ENCODE data around the gene ZNF577. TPM values are rescaled to one million over a fixed set of nuclear protein-coding genes. Genes with fewer than 3 reads are reported as not detected.

ZNF577 gene
- total RNA-seq, 1 experiment from 2014 or later: 4.9 TPM

GRCh38 chr19:51861870-51862622, 25.7 kb downstream of the ZNF577 start:
- no peak for DNase-seq (ENCODE audit: low read depth)

GRCh38 chr19:51837145-51837544, 50.6 kb downstream of the ZNF577 start:
- DNase-seq (ENCODE audit: low read depth): no peak

- no peak for DNase-seq (ENCODE audit: low read depth)
Measured at GRCh38 chr19:51830274-51830673, 57.5 kb downstream of the ZNF577 start.

GRCh38 chr19:51824281-51825005, 63.3 kb downstream of the ZNF577 start:
- no peak for DNase-seq (ENCODE audit: low read depth)

GRCh38 chr19:51822946-51823345, 64.8 kb downstream of the ZNF577 start:
- no peak for DNase-seq (ENCODE audit: low read depth)

- no peak for DNase-seq (ENCODE audit: low read depth)
Measured at GRCh38 chr19:51822325-51822724, 65.4 kb downstream of the ZNF577 start.

- DNase-seq (ENCODE audit: low read depth): no peak
Measured at GRCh38 chr19:51821921-51822320, 65.8 kb downstream of the ZNF577 start.

- DNase-seq (ENCODE audit: low read depth): no peak
Measured at GRCh38 chr19:51821456-51821855, 66.3 kb downstream of the ZNF577 start.

Other genes starting within 250 kb of the ZNF577 start
- gene SIGLEC14, start 241.1 kb downstream of the ZNF577 start, total RNA-seq (2014; rRNA removed; shearing (Covaris generic)): 0.18 and 0.34 TPM in 2 replicates
- gene SPACA6, start 194.6 kb downstream of the ZNF577 start, total RNA-seq (2014; rRNA removed; shearing (Covaris generic)): 2.8 and 3.6 TPM in 2 replicates
- gene HAS1, start 164.0 kb downstream of the ZNF577 start, total RNA-seq (2014; rRNA removed; shearing (Covaris generic)): not detected in 2 replicates
- 0.74 and 2.9 TPM in 2 replicates for gene FPR1, start 136.1 kb downstream of the ZNF577 start, total RNA-seq (2014; rRNA removed; shearing (Covaris generic))
- not detected in 2 replicates for gene FPR2, start 126.8 kb downstream of the ZNF577 start, total RNA-seq (2014; rRNA removed; shearing (Covaris generic))
- gene FPR3, start 92.8 kb downstream of the ZNF577 start, total RNA-seq (2014; rRNA removed; shearing (Covaris generic)): not detected in 2 replicates
- gene ZNF649, start 17.1 kb upstream of the ZNF577 start, total RNA-seq (2014; rRNA removed; shearing (Covaris generic)): 9.0 and 14.5 TPM in 2 replicates
- 2.7 and 7.1 TPM in 2 replicates for gene ZNF613, start 39.5 kb upstream of the ZNF577 start, total RNA-seq (2014; rRNA removed; shearing (Covaris generic))
- gene ZNF350, start 98.9 kb upstream of the ZNF577 start, total RNA-seq (2014; rRNA removed; shearing (Covaris generic)): 8.7 and 17.7 TPM in 2 replicates
- 5.7 and 6.7 TPM in 2 replicates for gene ZNF615, start 120.3 kb upstream of the ZNF577 start, total RNA-seq (2014; rRNA removed; shearing (Covaris generic))
- gene ZNF614, start 140.4 kb upstream of the ZNF577 start, total RNA-seq (2014; rRNA removed; shearing (Covaris generic)): 12.1 and 14.8 TPM in 2 replicates
- gene ZNF432, start 160.9 kb upstream of the ZNF577 start, total RNA-seq (2014; rRNA removed; shearing (Covaris generic)): 7.3 and 9.0 TPM in 2 replicates
- gene ZNF841, start 207.8 kb upstream of the ZNF577 start, total RNA-seq (2014; rRNA removed; shearing (Covaris generic)): 12.1 and 12.5 TPM in 2 replicates

Data from Daoy (cell line).